ENCODE measurements around the gene PPA2. TPM values are rescaled to one million over a fixed set of nuclear protein-coding genes. Genes with fewer than 3 reads are reported as not detected.
"Not testable (repeated sequence)": the region's sequence is repeated elsewhere in the genome, so short reads cannot be mapped to it uniquely, and the experiment has no call there.

Gene PPA2
- total RNA-seq, 1 donor from 2014 or later = 91.1 TPM

DNA sequence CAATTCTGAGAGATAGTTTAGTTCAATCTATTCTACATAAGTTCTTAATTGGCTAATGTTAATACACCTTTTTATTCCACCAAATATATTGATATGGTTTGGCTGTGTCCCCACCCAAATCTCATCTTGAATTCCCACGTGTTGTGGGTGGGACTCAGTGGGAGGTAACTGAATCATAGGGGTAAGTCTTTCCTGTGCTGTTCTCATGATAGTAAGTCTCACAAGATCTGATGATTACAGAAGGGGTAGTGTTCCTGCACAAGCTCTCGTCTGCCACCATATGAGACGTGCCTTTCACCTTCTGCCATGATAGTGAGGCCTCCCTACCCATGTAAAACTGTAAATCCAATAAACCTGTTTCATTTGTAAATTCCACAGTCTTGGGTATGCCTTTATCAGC lies 11.3 kb downstream of the PPA2 start:
- no peak for TF ChIP-seq CTCF (IDR thresholded peaks at IDR 0.05; ENCODE audit: insufficient read depth, low read length, severe bottlenecking)
- no peaks in the 10 kb centered on the region for H3K27me3 ChIP-seq (ENCODE audit: control insufficient read depth, insufficient read depth, low read length)
- peaks cover 5% of the 10 kb centered on the region for H3K36me3 ChIP-seq (ENCODE audit: control insufficient read depth, insufficient read depth, low read length)
- no peak for FAIRE-seq
- no peak overlapping the region for H3K4me3 ChIP-seq (ENCODE audit: low read depth, low read length)
- DNase-seq (ENCODE audit: low read depth) = no peak

- FAIRE-seq = no peak
- Histone ChIP-seq H3K4me3 (ENCODE audit: low read depth, low read length) (no peak overlapping the region), H3K27me3 (ENCODE audit: control insufficient read depth, insufficient read depth, low read length) (no peaks in the 10 kb centered on the region), H3K36me3 (ENCODE audit: control insufficient read depth, insufficient read depth, low read length) (peaks cover 2% of the 10 kb centered on the region)
- no peak for TF ChIP-seq CTCF (IDR thresholded peaks at IDR 0.05; ENCODE audit: insufficient read depth, low read length, severe bottlenecking)
- DNase-seq (ENCODE audit: low read depth) = no peak
These were observed 12.1 kb downstream of the PPA2 start for GRCh38 chr4:105461621-105462382.

DNA sequence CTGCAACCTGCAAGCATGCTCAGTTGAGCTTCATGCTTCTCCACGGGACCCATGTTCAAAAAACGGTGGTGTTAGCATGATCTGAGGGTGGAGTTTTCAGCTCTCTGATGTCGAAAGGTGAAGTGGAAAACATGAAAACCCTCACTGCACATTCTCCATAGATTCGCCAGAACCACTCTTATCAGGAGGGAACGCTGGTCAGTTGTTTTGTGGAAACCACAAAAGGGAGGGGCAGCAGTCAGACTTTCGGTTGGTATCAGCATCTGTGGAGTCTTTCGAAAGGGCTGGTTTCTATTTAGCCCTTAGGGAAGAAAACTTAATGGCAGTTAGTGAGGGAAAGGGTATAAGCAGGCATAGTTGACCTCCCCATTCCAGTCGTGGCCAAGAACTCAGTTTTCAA lies 12.6 kb downstream of the PPA2 start:
- DNase-seq (ENCODE audit: low read depth) (peak; percentile 1), FAIRE-seq (no peak)
- Histone ChIP-seq H3K36me3 (ENCODE audit: control insufficient read depth, insufficient read depth, low read length) (no peaks in the 10 kb centered on the region), H3K27me3 (ENCODE audit: control insufficient read depth, insufficient read depth, low read length) (no peaks in the 10 kb centered on the region), H3K4me3 (ENCODE audit: low read depth, low read length) (no peak overlapping the region)
- no peak for TF ChIP-seq CTCF (IDR thresholded peaks at IDR 0.05; ENCODE audit: insufficient read depth, low read length, severe bottlenecking)

- H3K27me3 ChIP-seq (ENCODE audit: control insufficient read depth, insufficient read depth, low read length) = no peaks in the 10 kb centered on the region
- FAIRE-seq = no peak
These were observed 13.6 kb downstream of the PPA2 start for GRCh38 chr4:105460306-105460705.

DNA sequence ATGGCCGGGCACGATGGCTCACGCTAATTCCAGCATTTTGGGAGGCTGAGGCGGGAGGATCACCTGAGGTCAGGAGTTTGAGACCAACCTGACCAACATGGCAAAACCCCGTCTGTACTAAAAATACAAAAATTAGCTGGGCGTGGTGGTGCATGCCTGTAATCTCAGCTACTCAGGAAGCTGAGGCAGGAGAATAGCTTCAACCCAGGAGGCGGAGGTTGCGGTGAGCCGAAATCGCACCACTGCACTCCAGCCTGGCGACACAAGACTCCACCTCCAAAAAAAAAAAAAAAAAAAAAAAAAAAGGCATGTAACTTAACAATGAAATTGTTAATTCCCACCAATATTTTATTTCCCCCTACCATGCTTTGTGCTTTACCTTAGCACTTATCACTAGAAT lies 15.3 kb downstream of the PPA2 start:
- not testable (repeated sequence) for FAIRE-seq; DNase-seq (ENCODE audit: low read depth); H3K36me3 ChIP-seq (ENCODE audit: control insufficient read depth, insufficient read depth, low read length); H3K27me3 ChIP-seq (ENCODE audit: control insufficient read depth, insufficient read depth, low read length); H3K4me3 ChIP-seq (ENCODE audit: low read depth, low read length)

More at GRCh38 chr4:105460306-105460705, 13.6 kb downstream of the PPA2 start:
- no peak for DNase-seq (ENCODE audit: low read depth)
- H3K4me3 ChIP-seq (ENCODE audit: low read depth, low read length) = no peak overlapping the region
- TF ChIP-seq CTCF (IDR thresholded peaks at IDR 0.05; ENCODE audit: insufficient read depth, low read length, severe bottlenecking) = no peak
- H3K36me3 ChIP-seq (ENCODE audit: control insufficient read depth, insufficient read depth, low read length) = peaks cover 2% of the 10 kb centered on the region

- Histone ChIP-seq H3K27me3 (ENCODE audit: control insufficient read depth, insufficient read depth, low read length) (no peaks in the 10 kb centered on the region), H3K4me3 (ENCODE audit: low read depth, low read length) (no peak overlapping the region), H3K36me3 (ENCODE audit: control insufficient read depth, insufficient read depth, low read length) (peaks cover 2% of the 10 kb centered on the region)
- DNase-seq (ENCODE audit: low read depth) (no peak), FAIRE-seq (no peak)
- TF ChIP-seq CTCF (IDR thresholded peaks at IDR 0.05; ENCODE audit: insufficient read depth, low read length, severe bottlenecking) = no peak
These were observed 15.9 kb downstream of the PPA2 start for GRCh38 chr4:105458001-105458400.
